HFF-Myc (cell line): ENCODE data around the gene NUP153.

Source experiments
- DNase-seq: peaks from one replicate; pipeline ENCODE4 v3.0.0-alpha.2; 2011; ENCODE audit warnings: low read depth; ENCODE audit errors: extremely low read depth
- H3K4me3 ChIP-seq: replicated peaks from 2 replicates; pipeline ENCODE4 v1.5.1; 2011; ENCODE audit warnings: low read depth, mild to moderate bottlenecking, control low read depth, low read length
- CTCF ChIP-seq: IDR thresholded peaks from 2 replicates; pipeline ENCODE4 v1.5.1; 2012; ENCODE audit warnings: mild to moderate bottlenecking, low read depth, low read length, control low read depth; ENCODE audit errors: missing control alignments

Gene NUP153

GRCh38 chr6:17615794-17616193 lies 90.9 kb downstream of the NUP153 start:
- no peak for DNase-seq
- TF ChIP-seq CTCF, result no peak
- no peak overlapping the region for H3K4me3 ChIP-seq

- DNase-seq, result no peak
- no peak for TF ChIP-seq CTCF
- no peak overlapping the region for H3K4me3 ChIP-seq
Observed at GRCh38 chr6:17612048-17612447, 94.7 kb downstream of the NUP153 start.

GRCh38 chr6:17610835-17611234 lies 95.9 kb downstream of the NUP153 start:
- no peak for TF ChIP-seq CTCF
- no peak overlapping the region for H3K4me3 ChIP-seq
- DNase-seq, result no peak

GRCh38 chr6:17606606-17607005 lies 100.1 kb downstream of the NUP153 start:
- no peak for TF ChIP-seq CTCF
- no peak overlapping the region for H3K4me3 ChIP-seq
- DNase-seq, result no peak

GRCh38 chr6:17602888-17603287 lies 103.8 kb downstream of the NUP153 start:
- no peak for DNase-seq
- H3K4me3 ChIP-seq, result no peak overlapping the region
- no peak for TF ChIP-seq CTCF

GRCh38 chr6:17601386-17601703 lies 105.4 kb downstream of the NUP153 start:
- peak overlapping the region; percentile 79 for H3K4me3 ChIP-seq
- TF ChIP-seq CTCF, result no peak
- DNase-seq, result no peak

GRCh38 chr6:17600527-17601385 lies 106.0 kb downstream of the NUP153 start:
- no peak for DNase-seq
- TF ChIP-seq CTCF, result no peak
- peak overlapping the region; percentile 79 for H3K4me3 ChIP-seq
